ENCODE data around the gene RGS2. TPM values are rescaled to one million over a fixed set of nuclear protein-coding genes. Genes with fewer than 3 reads are reported as not detected.

RGS2 gene
- total RNA-seq, 6 experiments from 2014 or later = 4.4 to 7.6 (median 5.9) TPM

GRCh38 chr1:192812420-192813209, 3.8 kb downstream of the RGS2 start:
- no peak overlapping the region for H3K27ac Mint-ChIP-seq
- peaks cover 20% of the 10 kb centered on the region for H3K4me1 Mint-ChIP-seq (ENCODE audit: low read depth)
- no peak for DNase-seq
- no peak for TF ChIP-seq CTCF (IDR thresholded peaks at IDR 0.05)
- H3K27me3 Mint-ChIP-seq (ENCODE audit: insufficient read depth) = peaks cover 6% of the 10 kb centered on the region
- no peaks in the 10 kb centered on the region for H3K9me3 Mint-ChIP-seq
- no peak overlapping the region for H3K4me3 Mint-ChIP-seq
- no peaks in the 10 kb centered on the region for H3K36me3 Mint-ChIP-seq (ENCODE audit: low read depth)

GRCh38 chr1:192814805-192815204, 6.0 kb downstream of the RGS2 start:
- no peak overlapping the region for H3K27ac Mint-ChIP-seq
- H3K4me1 Mint-ChIP-seq (ENCODE audit: low read depth) = peaks cover 6% of the 10 kb centered on the region
- no peak for DNase-seq
- no peaks in the 10 kb centered on the region for H3K27me3 Mint-ChIP-seq (ENCODE audit: insufficient read depth)
- no peaks in the 10 kb centered on the region for H3K36me3 Mint-ChIP-seq (ENCODE audit: low read depth)
- no peak for TF ChIP-seq CTCF (IDR thresholded peaks at IDR 0.05)
- H3K9me3 Mint-ChIP-seq = no peaks in the 10 kb centered on the region
- H3K4me3 Mint-ChIP-seq = no peak overlapping the region

GRCh38 chr1:192817246-192817645, 8.4 kb downstream of the RGS2 start:
- Mint-ChIP-seq H3K9me3 (no peaks in the 10 kb centered on the region), H3K36me3 (ENCODE audit: low read depth) (no peaks in the 10 kb centered on the region), H3K27me3 (ENCODE audit: insufficient read depth) (no peaks in the 10 kb centered on the region; the same call in 1 of the 2 replicates), H3K27ac (no peak overlapping the region), H3K4me1 (ENCODE audit: low read depth) (no peaks in the 10 kb centered on the region), H3K4me3 (no peak overlapping the region)
- TF ChIP-seq CTCF (IDR thresholded peaks at IDR 0.05) = no peak
- no peak for DNase-seq

- no peak for DNase-seq
- TF ChIP-seq CTCF (IDR thresholded peaks at IDR 0.05) = no peak
- H3K4me3 Mint-ChIP-seq = no peak overlapping the region
- no peak overlapping the region for H3K27ac Mint-ChIP-seq
- H3K36me3 Mint-ChIP-seq (ENCODE audit: low read depth) = no peaks in the 10 kb centered on the region
- H3K27me3 Mint-ChIP-seq (ENCODE audit: insufficient read depth) = peaks cover 5% of the 10 kb centered on the region
- no peaks in the 10 kb centered on the region for H3K9me3 Mint-ChIP-seq
- H3K4me1 Mint-ChIP-seq (ENCODE audit: low read depth) = peaks cover 5% of the 10 kb centered on the region
These were observed 12.5 kb downstream of the RGS2 start for GRCh38 chr1:192821296-192821695.

GRCh38 chr1:192824511-192824910, 15.7 kb downstream of the RGS2 start:
- Mint-ChIP-seq H3K27ac (no peak overlapping the region), H3K36me3 (ENCODE audit: low read depth) (no peaks in the 10 kb centered on the region), H3K4me1 (ENCODE audit: low read depth) (peaks cover 18% of the 10 kb centered on the region), H3K27me3 (ENCODE audit: insufficient read depth) (peaks cover 5% of the 10 kb centered on the region), H3K4me3 (no peak overlapping the region), H3K9me3 (no peaks in the 10 kb centered on the region)
- no peak for TF ChIP-seq CTCF (IDR thresholded peaks at IDR 0.05)
- DNase-seq = no peak
